GM12865 (cell line): ENCODE results near the gene JMJD7.

Experiments used
- DNase-seq: peaks from one replicate; pipeline ENCODE4 v3.0.0; 2010; ENCODE audit warnings: low read depth
- H3K4me3 ChIP-seq: 2 replicates; pipeline ENCODE4 v1.5.1; 2011; ENCODE audit warnings: mild to moderate bottlenecking, low read depth, low read length, control low read depth
- CTCF ChIP-seq: IDR thresholded peaks from 2 replicates; pipeline ENCODE4 v1.5.1; 2011; ENCODE audit warnings: low read length, control low read depth, low read depth, inconsistent platforms; ENCODE audit not compliant: insufficient read depth; ENCODE audit errors: missing control alignments

JMJD7 gene

DNA sequence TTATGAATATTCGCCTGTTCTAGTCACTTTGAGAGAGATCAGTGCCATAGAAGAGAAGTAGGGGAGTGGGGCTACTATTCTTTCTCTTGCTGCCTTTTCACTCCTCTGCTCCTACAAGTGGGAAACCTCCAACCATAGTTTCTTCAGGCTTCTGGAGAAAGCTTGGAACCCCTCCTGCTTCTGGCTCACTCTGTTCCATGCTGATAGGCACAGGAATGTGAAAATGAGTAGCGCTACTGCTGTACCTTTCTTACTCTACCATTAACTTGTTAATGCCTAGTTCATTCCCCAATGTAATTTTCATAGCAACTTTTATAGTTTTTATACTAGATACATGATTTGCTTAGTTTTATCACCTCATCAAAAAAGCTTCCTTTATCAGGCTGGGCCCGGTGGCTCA is 26.7 kb upstream of the JMJD7 start:
- no peak overlapping the region for H3K4me3 ChIP-seq
- DNase-seq, result no peak
- TF ChIP-seq CTCF, result no peak

GRCh38 chr15:41801850-41802455 is 25.9 kb upstream of the JMJD7 start:
- no peak for TF ChIP-seq CTCF
- no peak for DNase-seq
- H3K4me3 ChIP-seq, result no peak overlapping the region

GRCh38 chr15:41804361-41804760 is 23.5 kb upstream of the JMJD7 start:
- H3K4me3 ChIP-seq, result no peak overlapping the region
- no peak for DNase-seq
- no peak for TF ChIP-seq CTCF

- no peak for DNase-seq
- H3K4me3 ChIP-seq, result no peak overlapping the region
- no peak for TF ChIP-seq CTCF
These were observed 22.8 kb upstream of the JMJD7 start for GRCh38 chr15:41804916-41805666.

DNA sequence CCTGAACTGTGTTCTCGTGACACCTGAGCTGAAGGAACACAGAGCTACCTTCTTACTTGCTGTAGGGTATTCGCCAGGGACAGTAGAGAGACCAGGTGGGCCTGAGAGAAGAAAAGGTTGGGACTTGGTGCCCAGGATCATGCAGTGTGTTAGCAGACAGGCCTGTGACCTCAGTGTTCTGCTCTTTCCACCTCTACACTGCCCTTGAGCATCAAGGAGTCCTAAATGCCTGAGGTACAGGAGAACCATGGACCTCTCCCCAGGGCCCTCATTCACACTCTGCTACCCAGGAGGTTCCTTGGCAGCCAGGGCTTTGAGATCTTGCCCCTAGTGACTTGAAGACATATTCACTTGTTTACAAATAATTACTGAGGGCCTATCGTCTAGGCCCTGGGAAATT is 22.2 kb upstream of the JMJD7 start:
- no peak overlapping the region for H3K4me3 ChIP-seq
- no peak for TF ChIP-seq CTCF
- DNase-seq, result no peak

DNA sequence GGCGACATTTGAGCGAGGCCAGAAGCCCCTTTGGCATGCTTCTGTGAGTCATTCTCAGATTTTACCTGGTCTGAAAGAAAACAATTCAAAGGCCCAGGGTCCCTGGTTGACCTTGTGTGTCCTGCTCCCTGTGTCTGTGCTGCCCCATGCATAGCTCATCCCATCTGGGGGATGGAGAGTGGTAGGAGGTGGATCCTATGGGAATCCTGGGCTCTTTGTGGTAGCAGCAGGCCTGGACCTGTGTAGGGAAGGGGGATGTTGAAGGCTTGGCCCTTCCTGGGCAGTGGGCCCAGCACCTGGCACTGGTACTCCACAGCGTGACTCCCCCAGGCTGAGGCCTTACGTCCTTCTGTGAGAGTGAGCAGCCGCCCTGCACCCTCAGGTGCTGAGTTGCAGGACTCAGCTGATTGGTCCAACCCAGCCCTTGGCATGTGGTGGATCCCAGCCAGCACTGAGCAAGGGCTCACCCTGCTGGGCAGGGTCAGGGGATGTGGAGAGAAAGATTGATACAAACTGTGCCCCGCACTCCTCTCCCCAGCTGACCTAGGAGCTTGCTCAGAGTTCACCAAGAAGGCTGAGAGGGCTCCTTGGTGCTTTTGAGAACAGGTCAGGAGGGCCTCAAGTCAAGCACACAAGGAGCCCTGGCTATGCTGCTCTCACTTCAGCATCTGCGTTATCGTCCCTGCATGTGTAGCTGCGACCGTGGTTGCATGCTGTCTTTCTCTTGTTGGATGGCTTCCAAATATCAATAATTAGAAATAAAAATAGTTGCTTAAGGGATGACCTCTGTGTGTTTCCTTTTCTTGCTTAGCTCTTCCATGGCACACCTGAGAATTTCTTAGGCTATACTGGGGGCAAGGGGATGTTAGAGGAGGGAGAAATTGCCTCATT is 21.4 kb upstream of the JMJD7 start:
- TF ChIP-seq CTCF, result no peak
- no peak for DNase-seq
- no peak overlapping the region for H3K4me3 ChIP-seq
